Measurements from ENCODE around the gene BAMBI.

The BAMBI gene

DNA sequence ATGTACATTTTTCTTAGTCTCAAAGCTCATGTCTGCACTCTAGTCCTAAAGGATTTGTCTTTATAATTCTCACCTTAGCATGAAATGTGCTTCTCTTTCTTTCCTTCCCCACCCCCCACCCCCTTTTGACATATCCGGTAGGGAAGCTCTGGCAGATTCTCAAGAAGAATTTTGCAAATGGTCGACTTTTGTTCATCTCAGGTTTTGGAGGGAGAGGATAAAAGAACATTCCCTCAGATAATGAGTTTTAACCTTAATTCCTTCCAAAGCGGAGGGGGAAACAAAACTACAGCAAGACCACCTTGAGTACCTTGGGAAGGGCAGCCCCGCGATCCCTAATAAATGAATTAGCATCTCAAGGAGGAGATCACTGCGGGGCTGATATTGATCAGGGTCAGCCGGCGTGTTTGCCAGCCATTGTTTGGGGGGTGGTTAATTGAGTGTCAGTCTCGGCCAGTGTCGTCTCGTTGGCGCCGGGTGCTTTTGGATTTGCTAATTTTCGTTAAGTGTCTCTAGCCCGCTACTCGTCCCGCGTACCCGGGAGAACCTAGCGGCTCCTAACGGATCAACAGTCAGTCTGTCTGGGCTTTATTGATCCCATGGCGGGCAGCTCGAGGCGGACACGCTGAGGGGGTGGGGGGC is 874 bp upstream of the BAMBI start:
- no peak for DNase-seq (ENCODE audit: low read depth in 2 of 2)

DNA sequence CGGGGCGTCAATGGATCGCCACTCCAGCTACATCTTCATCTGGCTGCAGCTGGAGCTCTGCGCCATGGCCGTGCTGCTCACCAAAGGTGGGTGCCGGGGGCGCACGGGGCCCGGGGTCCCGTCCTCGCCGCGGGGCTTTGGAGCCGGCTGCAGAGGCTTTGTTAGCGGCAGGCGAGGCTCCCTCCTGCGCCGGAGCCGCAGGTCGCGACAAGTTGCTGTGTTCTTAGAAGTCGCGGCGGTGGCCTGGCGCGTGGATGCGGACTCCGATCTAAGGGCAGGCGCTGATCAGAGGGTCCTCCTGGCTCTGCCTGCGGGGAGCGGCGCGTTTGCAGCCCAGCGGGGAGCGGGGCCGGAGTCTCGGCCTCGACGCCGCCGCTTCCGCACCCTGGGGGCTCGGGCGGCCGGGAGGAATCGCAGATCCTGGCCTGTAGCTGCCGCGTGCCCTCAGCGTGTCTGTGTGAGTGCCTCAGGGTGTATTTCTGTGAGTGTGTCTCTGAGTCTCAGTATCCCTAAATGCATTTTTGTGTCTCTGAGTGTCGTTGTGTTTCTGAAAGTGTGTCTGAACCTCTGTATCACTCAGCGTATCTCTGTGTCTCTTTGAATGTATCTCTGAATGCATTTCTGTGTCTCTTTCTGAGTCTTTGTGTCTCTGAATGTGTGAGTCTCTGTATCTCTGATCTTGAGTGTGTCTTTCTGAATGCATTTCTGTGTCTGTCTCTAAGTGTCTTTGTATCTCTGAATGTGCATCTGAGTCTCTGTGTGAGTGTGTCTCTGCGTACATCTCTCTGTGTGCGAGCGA is 766 bp downstream of the BAMBI start:
- DNase-seq (ENCODE audit: low read depth in 2 of 2): no peak

DNA sequence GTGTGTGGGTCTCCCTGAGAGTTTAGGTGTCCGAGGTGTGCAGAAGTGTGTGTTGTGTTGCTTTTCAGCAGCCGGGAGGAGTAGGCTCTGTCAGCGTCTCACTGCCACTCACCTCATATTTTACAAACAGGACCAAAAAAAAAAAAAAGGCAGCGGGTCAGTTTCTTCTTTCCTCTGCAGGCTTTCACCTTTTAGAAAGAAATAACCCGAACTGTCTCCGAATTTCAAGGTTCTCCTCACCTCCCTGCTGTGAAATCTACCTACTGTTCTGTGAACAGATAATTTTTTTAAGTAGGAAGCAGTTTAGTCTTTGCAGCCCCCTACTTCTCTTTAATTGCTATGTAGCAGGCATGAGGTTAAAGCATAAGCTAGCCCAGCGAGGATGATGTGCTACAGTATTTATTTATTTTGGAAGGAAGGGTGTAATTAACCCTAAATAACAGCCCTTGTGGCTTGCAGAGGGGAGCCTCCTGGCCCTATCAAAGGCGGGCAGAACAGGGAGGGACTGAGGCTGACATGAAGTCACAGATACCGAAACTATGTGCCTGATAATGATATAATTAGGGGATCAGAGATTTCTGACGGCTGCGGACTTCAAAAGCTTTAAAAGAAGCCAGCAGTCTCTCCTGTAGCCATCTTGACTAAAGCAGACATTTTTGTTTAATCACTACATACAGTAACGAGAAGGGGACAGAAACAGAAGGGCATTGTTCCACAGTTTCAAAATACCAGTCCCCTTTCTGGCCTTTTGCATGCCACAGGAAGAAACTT is 1.6 kb downstream of the BAMBI start:
- DNase-seq (ENCODE audit: low read depth in 2 of 2): no peak

DNA sequence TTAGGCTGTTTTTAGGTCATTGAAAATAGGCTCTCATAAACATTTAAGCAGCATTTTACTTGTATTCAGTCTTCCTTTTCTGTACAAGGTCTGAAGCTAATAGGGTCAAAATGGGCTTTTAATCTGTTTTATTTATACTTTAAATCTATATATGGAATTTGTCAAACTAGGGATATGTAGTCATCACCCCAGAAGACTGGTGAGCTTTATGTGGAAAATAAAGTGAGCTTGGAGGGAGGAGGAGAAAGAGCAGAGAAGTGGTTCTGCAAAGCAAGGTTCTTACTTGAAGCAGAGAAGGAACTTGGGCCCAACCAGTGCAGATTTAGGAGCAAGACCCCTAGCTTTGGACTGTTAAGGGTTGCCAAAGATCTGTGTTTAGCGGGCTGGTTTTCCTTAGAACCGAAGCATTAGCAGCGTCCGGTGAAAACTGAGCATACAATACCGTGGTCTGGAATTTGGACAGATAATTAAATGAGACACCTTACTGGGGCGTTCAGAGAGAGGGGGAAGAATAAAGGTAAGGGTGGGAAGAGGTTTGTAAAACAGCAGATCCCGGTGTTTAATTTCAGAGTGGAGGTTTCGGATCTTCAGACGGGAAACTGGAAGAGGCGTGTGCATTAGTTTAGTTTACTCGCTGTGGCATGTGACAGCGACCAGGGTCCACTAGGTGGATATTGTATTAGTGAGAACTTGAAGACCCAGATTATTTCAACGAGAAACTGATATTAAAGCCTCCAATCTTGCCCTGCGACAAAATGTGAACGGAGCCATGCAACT is 2.4 kb downstream of the BAMBI start:
- DNase-seq (ENCODE audit: low read depth in 2 of 2): no peak

DNA sequence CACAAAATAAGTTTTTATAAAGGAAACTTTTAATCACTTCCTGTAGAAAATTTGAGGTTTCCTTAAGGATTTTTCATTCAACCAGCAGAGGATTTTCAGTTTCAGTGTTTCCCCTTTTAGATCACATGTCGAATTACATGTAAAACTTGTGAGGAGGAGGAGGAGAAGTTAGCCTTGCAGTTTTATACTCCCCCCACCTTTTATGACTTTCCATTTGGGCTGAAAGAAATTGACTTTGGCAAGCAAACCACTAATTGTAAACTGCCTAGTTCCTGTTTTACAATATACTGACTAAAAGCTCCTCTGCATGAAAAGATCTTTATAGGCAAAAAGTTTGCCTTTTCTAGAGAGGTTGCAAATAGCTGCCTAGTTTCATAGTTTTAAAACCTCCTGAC is 3.0 kb downstream of the BAMBI start:
- DNase-seq (ENCODE audit: low read depth in 2 of 2): no peak

DNA sequence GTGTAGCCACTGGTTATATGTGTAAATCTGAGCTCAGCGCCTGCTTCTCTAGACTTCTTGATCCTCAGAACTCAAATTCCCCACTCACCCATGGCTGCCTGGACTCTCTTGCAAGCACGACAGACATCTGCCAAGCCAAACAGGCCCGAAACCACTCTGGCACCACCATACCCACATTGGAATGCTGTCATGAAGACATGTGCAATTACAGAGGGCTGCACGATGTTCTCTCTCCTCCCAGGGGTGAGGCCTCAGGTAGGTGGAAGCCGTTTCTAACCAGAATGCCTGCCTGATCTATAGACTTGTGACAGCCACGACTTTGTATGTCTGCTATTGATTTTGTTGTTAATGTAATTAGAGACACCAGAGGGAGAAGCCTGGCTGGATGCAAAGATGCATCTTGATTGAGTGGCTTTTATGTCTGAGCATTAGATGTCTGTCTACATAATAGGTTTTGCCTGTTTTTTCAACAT is 4.0 kb downstream of the BAMBI start:
- no peak for DNase-seq (ENCODE audit: low read depth in 2 of 2)

DNA sequence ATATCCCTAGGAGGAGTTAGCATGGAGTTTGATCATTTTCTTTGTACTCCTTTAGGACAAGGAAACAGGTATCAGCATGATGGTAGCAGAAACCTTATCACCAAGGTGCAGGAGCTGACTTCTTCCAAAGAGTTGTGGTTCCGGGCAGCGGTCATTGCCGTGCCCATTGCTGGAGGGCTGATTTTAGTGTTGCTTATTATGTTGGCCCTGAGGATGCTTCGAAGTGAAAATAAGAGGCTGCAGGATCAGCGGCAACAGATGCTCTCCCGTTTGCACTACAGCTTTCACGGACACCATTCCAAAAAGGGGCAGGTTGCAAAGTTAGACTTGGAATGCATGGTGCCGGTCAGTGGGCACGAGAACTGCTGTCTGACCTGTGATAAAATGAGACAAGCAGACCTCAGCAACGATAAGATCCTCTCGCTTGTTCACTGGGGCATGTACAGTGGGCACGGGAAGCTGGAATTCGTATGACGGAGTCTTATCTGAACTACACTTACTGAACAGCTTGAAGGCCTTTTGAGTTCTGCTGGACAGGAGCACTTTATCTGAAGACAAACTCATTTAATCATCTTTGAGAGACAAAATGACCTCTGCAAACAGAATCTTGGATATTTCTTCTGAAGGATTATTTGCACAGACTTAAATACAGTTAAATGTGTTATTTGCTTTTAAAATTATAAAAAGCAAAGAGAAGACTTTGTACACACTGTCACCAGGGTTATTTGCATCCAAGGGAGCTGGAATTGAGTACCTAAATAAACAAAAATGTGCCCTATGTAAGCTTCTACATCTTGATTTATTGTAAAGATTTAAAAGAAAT is 4.8 kb downstream of the BAMBI start:
- DNase-seq (ENCODE audit: low read depth in 2 of 2): no peak

DNA sequence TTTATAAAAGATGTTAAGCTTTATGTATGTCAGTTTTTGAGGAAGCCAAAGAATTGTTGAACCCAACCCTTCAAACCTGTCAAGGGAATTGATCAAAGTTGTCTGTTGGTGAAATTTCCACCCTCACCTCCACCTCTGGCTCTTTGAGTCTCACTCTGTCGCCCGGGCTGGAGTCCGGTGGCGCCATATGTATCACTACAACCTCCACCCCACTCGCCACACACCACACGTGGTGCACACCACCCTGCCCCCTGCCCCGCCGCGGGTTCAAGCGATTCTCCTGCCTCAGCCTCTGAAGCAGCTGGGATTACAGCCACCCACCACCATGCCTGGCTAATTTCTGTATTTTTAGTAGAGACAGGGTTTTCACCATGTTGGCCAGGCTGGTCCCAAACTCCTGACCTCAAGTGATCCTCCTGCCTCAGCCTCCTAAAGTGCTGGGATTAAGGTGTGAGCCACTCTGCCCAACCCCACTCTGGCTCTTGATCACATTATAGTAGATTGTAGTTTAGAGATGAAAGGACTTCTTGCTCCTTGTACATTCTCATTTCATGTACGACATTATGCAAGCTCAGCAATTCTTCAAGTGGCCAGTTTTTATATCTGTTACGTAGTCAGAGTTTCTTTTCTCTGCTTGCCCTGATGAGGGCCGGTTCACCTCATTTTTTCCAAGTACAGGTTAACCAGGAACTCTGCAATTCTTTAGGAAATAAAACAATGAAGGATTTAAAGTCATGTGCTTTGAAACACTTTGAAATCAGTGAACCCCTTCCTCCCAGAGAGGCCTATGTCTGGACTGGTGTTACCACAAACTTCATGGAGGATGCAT is 7.0 kb downstream of the BAMBI start:
- DNase-seq (ENCODE audit: low read depth in 2 of 2): no peak

DNA sequence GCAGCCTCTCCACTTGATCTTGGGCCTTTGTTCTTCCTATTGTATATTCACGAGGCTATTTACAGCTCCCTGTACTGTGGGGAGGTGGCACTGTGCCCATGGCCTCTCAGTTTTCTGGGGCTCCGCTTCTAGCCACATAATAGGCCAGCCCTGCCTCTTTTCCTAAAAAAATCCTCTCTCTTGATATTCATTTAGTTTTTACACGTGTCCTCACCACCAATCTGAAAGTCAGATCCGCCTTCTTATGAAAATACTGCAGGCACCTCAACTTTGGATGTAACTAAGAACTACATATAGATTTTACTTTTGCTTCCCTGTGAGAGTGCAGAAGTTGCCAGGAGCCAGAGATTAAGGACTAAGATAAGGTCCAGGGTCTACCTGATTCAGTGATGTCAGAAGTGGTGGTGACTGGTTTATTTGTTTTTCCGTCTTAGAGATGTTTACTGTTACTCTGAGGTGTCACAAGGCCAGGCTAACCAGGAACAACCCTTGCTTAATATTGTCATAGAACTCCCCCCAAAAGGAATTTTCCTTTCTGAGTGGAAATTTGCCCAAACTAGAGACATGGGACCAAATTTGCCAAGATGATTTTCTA is 7.8 kb downstream of the BAMBI start:
- DNase-seq (ENCODE audit: low read depth in 2 of 2): no peak

DNA sequence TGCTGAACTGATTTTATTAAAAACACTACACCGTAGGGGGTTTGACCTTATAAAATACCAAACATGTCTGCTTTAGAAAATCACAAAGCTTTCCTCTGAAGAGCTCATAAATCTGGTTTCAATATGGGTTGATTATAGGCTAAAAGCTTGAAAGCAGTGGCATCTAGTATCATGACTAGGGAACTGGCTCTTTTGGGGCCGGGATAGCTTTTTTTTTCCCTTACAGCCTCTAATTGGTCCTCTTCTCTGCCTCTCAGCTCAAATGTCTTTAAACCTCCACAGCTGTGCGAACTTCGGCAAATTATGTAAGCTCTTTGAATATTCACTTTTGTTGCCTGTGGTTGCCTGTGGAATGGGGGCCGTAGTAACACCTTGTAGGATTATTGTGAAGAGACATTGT is 8.4 kb downstream of the BAMBI start:
- no peak for DNase-seq (ENCODE audit: low read depth in 2 of 2)

DNA sequence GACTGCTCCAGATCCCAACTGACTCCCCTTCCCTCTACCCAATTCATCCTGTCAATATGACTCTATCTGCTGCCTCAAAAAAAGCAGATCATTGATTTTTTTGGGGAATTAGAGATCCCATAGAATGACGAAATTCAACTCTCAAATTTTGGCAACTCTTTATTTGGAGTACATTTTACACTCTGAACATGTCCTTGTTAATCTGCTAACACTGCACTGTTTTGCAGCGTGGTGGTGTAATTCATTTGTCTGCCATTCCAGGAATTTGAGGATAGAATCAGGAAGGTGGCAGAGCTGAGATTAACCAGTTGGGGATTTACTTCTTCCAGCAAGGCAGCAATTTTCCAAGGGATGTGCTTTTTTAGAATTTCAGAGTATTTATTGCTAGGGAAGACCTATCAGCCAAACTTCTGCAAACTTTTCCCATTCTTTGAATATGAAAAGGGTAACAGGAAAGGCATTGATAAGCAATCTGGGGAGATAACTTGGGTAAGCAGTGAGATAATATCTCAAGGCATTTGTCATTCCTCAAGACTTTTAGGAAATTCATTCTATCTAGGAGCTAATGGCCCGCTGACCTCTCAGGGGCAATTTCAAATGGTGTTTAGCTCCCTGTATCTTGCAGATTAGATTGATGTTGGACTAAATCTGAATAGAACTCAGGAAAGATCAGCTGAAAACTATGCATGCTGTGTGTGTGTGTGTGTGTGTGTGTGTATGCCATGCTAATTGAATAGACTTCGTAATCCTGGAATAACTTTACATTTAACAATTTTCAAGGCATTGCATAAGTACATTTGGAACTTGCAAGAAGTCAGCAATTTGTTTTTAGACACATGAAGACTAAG is 9.7 kb downstream of the BAMBI start:
- DNase-seq (ENCODE audit: low read depth in 2 of 2): no peak

DNA sequence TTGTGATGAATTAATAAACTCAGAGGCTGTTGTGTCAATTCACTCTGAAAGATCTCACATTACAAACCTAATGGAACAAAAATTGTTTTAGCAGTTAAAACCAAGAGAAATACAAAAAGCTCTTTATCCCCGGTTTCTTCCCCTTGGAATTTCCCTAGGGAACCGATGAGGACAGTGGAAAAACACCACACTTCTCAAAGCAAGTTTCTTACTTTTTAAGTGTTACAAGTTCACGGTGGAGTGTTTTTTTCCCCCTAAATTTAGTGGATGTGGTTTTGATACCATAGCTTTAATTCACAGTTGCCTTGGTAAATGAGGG is 10.3 kb downstream of the BAMBI start:
- DNase-seq (ENCODE audit: low read depth in 2 of 2): no peak

DNA sequence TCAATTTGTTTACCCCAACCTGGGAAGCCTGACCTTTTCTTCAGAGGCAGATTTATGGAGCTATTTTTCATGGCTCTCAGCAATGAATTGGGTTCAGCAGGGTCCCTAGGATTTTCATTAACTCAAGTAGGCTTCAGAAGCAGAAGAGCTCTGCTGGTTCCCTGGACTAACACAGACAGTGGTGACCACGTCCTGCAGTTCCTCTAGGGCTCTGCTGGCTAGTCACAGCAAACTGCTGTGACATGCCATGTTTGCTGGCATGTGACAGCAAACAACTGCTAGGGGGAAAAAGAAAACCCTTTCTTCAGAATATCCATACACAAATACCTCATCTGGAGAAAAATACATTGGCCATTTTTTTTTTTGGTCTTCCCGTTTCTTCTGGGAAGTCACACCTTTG is 13.2 kb downstream of the BAMBI start:
- no peak for DNase-seq (ENCODE audit: low read depth in 2 of 2)

DNA sequence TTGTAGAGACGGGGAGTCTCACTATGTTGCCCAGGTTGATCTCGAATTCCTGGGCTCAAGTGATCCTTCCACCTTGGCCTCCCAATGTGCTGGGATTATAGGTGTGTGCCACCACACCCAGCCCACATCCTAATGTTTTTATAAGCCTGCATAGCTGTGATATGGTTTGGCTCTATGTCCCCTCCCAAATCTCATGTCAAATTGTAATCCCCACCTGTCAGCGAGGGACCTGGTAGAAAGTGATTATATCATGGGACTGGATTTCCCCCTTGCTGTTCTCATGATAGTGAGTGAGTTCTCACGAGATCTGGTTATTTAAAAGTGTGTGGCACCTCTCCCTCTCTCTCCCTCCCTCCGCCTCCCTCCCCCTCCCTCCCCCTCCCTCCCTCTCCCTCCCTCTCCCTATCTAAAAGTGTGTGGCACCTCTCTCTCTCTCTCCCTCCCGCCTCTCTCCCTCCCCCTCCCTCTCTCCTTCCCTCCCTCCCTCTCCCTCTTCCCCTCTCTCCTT is 13.9 kb downstream of the BAMBI start:
- DNase-seq (ENCODE audit: low read depth in 2 of 2): no peak

DNA sequence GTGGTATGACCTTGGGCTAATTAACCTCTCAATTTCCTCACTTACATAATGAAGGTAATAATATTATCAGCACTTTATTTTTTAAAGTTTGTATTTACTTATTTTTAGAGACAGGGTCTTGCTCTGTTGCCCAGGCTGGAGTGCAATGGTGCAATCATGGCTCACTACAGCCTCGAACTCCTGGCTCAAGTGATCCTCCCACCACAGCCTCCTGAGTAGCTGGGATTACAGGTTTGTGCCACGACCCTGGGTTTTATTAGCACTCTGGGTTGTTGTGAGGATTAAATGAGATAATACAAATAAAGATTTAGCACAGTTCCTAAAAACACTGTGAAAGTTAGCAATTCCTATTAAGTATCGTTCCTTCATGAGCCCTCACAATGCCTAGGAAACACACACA is 14.7 kb downstream of the BAMBI start:
- DNase-seq (ENCODE audit: low read depth in 2 of 2): no peak

DNA sequence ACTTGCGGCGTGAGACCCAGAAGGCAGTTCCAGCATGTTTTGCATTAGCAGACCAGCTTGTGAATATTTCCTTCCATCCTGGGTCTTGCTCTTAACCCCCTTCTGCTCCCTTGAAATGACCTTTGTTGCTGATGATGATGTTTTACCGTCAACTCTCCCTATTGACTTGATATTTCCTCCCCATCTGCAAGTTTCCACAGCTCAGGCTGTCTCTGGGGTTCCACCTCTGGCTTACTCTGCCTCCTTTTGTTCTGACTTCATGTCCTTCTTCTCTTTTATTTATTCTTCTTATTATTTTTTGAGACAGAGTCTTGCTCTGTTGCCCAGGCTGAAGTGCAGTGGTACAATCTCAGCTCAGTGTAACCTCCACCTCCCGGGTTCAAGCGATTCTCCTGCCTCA is 17.2 kb downstream of the BAMBI start:
- DNase-seq (ENCODE audit: low read depth in 2 of 2): no peak

DNA sequence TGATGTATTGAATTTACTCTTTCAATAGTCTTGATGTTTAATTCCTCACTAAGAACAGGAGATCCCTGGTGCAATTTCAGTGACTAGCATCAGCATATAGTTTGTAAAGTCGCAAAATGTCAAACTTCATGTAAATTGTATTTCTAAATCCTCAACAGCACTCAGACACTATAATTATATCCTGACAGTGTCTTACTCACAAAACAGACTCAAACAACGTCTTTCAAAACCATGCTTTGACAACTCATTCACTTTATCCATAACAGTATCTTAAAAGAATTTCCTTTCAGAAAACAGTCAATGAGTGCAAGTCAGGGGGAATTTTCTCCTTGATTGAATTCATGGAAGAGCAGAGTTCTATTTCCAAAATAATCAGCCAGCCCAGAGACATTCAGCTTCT is 20.8 kb downstream of the BAMBI start:
- no peak for DNase-seq (ENCODE audit: low read depth in 2 of 2)

DNA sequence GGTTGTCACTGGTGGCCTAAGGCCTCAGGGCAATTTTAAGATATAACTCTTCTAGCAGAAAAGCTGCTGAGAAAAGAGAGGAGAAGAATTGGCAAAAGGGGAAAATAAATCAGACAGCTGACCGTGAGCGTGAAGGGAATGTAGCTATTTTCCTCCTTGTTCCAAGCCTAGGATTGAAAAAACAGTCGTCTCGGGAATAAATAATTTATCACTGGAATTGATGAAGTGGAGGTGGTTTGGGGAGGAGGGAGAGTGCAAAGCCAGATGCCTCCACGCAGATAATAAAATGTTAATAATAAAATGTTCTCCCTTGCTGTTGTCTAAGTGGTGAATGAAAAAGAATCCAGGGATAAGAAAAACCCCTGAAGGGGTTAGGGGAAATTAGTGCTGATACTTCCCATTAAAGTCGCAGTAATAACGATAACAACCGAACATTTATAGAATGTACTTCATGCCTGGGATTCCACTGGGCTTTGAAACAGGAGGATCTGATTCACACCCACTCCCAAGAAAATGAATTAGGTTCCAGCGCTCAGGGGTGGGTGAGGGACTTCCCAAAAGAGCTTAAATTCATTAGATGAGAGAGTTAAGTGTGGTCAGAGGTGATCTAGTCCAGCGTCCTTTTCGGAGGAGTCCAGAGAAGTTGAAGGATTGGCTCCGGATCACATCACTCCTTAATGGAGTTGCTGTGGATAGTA is 27.3 kb downstream of the BAMBI start:
- DNase-seq (ENCODE audit: low read depth in 2 of 2): no peak

Data from stimulated activated CD8-positive, alpha-beta memory T cell treated with anti-CD3 and anti-CD28 coated beads, Interleukin-2, amount 100 ng/mL, for 48 hours (primary cell).